Uterus (tissue), 2 donors: ENCODE results near the gene ELAC1.

Experiments
- POLR2A ChIP-seq, 2 donors: fragments of 450-650 bp; IDR thresholded peaks; one replicate each; pipeline ENCODE4 v1.6.1; 2016; ENCODE audit warnings: antibody characterized with exemption in 2 of 2, mild to moderate bottlenecking in 1 of 2, moderate library complexity in 1 of 2
- TF ChIP-seq, protein P1 (sequence below), 4 experiments: fragments of 200-600 bp in 2 of 4; fragments of 450-650 bp in 2 of 4; sonication (generic) in 2 of 4; IDR thresholded peaks; one replicate each; pipeline ENCODE4 v1.5.1; 2016 to 2019; ENCODE audit warnings: antibody characterized with exemption in 4 of 4, mild to moderate bottlenecking in 2 of 4, moderate library complexity in 1 of 4

GRCh38 chr18:51006061-51006818, 38.4 kb downstream of the ELAC1 start:
- TF ChIP-seq POLR2A (IDR thresholded peaks at IDR 0.05), result no peak
- TF ChIP-seq, protein P1, sequence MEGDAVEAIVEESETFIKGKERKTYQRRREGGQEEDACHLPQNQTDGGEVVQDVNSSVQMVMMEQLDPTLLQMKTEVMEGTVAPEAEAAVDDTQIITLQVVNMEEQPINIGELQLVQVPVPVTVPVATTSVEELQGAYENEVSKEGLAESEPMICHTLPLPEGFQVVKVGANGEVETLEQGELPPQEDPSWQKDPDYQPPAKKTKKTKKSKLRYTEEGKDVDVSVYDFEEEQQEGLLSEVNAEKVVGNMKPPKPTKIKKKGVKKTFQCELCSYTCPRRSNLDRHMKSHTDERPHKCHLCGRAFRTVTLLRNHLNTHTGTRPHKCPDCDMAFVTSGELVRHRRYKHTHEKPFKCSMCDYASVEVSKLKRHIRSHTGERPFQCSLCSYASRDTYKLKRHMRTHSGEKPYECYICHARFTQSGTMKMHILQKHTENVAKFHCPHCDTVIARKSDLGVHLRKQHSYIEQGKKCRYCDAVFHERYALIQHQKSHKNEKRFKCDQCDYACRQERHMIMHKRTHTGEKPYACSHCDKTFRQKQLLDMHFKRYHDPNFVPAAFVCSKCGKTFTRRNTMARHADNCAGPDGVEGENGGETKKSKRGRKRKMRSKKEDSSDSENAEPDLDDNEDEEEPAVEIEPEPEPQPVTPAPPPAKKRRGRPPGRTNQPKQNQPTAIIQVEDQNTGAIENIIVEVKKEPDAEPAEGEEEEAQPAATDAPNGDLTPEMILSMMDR (IDR thresholded peaks at IDR 0.05), result no peak
